ENCODE measurements around the gene FGF5.
"Not testable (repeated sequence)": the region's sequence is repeated elsewhere in the genome, so short reads cannot be mapped to it uniquely, and the experiment has no call there.

FGF5 gene

DNA sequence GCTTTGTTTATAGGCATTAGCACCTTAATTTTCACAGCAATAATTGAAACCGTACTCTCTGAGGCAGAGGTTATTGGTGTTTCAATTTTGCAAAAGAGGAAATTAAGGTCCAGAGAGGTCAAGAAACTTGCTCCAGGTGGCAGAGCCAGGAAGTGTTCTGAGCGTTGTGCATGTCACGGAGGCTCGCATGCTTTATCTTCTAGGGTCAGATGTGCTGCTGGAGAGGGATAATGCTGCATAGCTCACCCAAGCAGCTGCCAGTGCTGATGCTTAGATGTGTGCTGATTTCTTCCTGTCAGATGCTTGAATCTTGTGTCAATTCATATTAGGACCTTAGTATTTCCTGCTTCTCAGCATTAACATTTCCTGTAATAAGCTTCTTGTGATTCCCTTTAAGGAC, 13.0 kb upstream of the FGF5 start:
- DNase-seq (ENCODE audit: low read depth, low spot score) = no peak

GRCh38 chr4:80254114-80254513, 12.3 kb upstream of the FGF5 start:
- no peak for DNase-seq (ENCODE audit: low read depth, low spot score)

- no peak for DNase-seq (ENCODE audit: low read depth, low spot score)
These were observed 11.0 kb upstream of the FGF5 start for GRCh38 chr4:80255329-80256095.

DNA sequence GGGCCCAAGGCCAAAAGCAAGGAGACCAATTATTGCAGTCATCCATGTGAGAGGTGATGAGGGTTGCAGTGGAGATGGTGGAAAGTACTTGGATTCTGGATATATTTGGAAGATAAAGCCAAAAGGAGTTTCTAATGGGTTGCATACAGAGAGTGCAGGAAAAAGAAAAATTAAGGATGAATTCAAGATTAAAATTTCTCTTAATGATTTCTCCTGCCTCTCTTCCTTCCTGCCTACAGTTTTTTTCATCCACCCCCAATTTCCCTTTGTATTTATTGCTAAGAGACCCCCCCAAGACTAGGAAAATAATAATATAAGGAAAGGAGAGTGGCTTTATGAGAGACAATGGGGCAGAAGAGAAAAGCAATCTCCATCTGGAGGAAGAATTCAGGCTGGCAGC, 8.6 kb upstream of the FGF5 start:
- DNase-seq (ENCODE audit: low read depth, low spot score) = no peak

- DNase-seq (ENCODE audit: low read depth, low spot score) = no peak
These were observed 7.5 kb upstream of the FGF5 start for GRCh38 chr4:80259012-80259411.

DNA sequence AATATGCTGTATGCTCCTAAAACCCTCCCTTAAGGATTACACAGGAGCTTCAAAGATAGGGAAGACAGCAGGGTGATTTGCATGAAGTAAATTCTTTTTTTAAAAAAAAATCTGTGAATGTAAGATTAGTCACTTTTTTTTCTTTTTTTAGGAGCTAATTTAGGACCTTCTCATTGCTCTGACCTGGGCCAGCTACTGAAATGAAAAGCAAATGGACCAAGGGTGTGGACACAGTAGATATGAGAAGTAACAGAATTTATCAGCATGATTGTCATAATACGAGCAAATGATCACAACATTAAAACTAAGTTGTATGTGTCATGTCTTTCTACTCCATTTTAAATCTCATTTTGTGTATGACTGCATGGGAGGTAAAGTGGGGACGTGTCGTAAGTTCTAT, 6.6 kb upstream of the FGF5 start:
- DNase-seq (ENCODE audit: low read depth, low spot score) = no peak

DNA sequence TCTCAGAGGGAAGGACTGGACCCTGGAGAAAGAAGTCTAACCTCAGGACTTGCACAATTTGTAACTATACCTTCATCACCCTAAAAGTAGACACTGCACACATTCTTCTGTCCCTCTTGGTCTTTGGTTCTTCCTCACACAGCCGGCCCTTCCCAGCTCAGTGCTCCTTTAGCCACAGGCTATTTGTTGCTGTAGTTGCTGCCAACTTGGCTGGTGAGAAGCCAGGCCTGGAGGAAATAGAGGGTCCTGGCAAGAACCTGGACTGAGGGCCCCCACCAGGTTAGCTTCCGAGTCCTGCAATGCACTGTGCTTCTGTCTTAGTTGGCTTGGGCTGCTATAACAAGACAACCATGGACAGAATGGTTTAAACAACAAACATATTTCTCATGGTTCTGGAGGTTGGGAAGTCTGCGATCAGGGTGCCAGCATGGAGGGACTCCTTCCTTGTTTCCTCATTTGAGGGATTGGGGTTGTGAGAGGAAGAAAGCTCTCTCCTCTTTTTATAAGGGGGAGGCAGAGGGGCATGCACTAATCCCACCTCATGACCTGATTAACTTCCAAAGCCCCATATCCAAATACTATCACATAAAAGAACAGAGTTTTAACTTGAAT, 4.4 kb upstream of the FGF5 start:
- no peak for DNase-seq (ENCODE audit: low read depth, low spot score)

DNA sequence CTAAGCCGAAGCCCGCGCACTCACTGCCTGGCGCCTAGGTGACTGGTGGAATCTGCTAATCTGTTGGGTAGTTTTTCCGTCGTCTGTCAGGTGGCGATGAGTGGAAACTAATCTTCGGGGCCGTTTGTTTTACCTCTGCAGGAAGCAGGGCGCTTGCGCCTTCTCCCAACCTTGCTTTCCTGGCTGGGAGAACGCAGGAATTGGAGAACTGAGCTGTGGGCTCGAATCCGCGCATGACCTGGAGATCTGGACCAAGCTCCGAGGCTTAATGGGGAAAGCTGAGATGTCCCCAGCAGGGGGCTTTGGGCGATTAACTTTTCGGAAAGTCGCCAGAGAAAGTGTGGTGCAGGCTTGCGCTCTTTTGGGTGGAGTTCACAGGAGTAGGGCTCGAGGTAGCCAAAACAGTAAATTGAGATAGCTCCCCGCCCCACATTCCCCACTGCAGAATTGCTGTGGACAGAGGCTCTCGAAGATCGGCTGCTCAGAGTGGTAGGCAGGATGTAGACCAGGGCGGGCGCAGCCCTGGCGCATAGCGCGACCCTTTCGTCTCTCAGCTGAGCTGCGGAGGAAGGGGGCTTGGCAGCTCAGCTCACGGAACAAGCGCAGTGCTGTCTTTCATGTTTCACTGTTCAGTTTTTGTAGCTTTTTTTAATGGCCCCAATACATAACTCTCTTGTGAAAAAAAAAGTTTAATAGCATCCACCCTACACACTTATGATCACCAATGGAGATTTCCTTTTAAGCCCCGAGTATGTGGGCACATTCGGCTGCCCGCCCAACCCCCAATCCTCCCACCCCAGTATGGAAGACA, 2.7 kb upstream of the FGF5 start:
- no peak for DNase-seq (ENCODE audit: low read depth, low spot score)

GRCh38 chr4:80264352-80264647, 2.2 kb upstream of the FGF5 start:
- no peak for DNase-seq (ENCODE audit: low read depth, low spot score)

DNA sequence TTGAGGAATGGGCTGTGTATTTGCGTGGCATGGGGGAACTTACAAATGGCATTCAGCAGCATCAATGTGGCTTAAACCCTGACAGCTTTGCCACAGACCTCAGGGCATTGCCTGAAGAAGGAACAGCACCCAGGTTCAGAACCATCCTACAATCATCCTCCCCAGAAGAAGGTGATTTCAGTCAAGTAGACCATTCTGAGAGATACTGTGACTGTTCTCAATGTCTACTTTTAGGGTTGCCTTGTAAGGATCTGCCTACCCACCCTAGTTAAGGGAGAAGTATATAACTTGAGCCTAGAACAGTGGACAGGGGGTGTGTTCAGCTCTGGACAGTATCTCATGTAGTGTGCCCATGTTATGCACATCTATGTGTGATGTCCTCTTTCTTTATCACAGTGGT, 1.6 kb upstream of the FGF5 start:
- DNase-seq (ENCODE audit: low read depth, low spot score) = no peak

DNA sequence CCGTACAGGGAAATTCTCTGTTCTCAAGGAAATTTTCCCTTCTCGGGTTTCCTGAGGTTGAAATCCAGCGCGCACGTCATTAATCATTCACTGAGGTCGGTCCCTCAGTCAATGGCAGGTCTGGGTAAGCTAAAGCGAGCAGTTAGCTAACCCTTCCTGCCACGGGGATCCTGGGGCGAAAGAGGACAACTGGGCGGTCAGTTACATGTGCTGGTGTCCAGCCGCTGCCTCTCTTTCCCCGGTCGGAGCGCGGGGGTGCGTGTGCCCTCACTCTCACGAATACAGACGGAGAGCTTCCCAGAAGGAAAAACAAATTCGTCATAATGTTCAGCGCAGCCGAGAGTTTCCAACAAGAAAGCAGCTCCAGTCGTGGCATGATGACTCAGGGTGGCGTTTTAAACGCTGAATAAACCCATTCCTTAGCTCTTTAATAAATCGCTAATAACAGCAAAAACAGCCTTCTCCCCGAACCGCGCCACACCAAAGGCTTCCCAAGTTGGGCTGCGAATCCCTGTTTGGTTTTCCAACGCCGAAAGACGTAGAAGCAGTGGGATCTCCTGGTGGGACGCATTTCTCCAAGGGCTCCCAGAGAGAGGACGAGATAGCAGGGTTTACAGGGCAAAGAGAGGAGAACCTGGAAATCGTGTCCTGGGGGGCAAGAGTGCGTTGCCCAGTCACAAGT, 752 bp upstream of the FGF5 start:
- no peak for DNase-seq (ENCODE audit: low read depth, low spot score)

DNA sequence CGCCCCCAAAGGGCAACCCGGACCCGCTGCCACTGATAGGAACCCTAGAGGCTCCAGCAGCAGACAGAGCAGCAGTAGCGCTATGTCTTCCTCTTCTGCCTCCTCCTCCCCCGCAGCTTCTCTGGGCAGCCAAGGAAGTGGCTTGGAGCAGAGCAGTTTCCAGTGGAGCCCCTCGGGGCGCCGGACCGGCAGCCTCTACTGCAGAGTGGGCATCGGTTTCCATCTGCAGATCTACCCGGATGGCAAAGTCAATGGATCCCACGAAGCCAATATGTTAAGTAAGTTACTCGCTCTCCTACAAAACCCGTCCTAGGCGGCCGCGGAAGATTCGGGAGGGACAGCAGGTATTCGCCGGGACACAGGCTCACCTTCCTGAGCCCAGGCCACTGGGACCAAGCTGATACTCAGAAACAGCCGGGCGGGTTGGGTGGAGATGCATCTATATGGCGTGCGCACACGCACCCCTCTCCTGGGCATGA, 477 bp downstream of the FGF5 start:
- DNase-seq (ENCODE audit: low read depth, low spot score) = no peak

DNA sequence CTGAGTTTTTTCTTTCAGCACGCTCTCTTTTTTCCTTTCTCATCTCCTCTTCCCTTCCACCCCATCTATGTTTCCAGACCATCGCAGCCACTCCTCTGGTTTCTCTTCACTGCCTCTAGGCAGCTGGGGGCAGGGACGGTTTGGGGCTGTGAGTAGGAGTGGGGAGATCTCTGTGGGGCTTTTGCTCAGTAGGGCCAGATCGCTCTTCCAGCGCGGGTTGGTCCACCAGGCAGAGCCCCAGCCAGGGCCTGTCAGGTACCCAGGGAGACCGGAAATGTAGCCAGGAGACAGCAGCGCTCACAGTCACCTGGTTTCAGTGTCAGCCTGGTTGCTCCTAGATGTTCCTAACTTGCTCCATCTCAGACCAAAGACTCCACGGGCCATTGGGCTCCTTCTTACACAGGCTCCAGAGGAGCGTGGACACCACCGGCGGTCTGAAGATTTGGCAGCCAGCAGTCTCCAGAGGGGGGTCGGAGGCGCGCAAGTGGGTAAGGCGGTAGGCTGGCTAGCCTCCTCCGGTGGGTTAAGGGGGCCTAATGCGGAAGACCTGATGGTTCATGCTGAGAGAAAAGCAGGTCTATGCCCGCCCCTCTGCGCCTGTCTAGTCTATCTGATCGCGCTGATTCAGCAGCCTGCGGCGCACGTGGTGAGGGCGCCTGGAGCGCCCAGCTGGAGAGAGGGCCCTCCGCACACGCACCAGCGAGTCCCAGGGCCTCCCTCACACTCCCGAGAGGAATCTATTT, 1.8 kb downstream of the FGF5 start:
- DNase-seq (ENCODE audit: low read depth, low spot score) = no peak

- no peak for DNase-seq (ENCODE audit: low read depth, low spot score)
These were observed 2.5 kb downstream of the FGF5 start for GRCh38 chr4:80268936-80269335.

- no peak for DNase-seq (ENCODE audit: low read depth, low spot score)
These were observed 3.9 kb downstream of the FGF5 start for GRCh38 chr4:80270321-80270720.

DNA sequence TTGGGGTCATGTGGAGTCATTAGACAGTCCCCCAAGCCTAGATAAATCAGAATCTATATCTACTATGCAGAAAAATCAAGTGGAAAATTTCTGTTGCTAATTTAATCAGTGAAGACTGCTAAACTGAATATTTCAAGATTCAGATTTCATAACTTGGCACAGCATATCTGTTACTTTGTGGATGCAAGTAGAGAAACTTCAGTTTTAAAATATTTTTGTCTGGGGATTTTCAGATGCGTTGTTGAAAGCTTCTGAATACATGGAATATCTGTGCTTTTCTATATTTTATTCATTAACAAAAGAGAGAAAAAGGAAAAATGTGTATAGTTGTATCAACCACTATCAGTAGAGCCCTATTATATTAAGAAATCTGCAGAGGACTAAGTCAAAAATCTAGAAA, 4.4 kb downstream of the FGF5 start:
- no peak for DNase-seq (ENCODE audit: low read depth, low spot score)

DNA sequence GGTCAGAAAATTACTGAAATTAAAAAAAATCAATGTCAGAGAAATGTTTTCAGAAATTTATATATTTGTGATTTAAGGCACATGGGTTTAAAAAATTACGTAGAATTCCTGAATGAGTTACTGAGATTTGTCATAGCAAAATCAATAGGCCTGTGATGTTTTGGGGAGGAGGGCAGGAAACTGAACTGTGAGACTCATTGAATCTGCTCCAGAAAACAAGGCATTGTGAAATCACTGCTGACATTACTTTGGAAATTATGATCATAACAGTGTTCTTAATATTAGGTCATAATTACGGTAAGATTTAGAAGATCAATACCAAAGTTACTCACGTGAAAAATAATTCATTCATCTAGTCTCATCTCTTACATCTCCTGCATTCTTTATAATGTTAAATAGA, 5.3 kb downstream of the FGF5 start:
- no peak for DNase-seq (ENCODE audit: low read depth, low spot score)

DNA sequence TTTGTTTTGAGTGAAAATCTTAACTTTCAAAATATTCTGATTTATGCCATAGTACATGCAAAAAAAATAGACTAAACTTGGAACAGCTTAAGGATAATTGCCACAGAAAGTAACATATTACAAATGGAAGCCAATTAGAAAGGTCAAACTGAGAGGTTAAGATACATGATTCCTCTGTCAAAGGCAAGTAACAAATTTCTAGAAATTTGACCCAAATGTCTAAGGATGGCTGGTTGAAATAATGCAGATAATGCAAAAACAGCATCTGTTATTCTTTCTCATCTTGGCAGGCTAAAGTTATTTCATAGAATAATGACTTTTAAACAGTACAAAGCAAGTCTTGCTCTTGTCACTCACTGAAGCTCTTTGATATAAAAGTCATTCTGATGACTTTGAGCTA, 10.5 kb downstream of the FGF5 start:
- no peak for DNase-seq (ENCODE audit: low read depth, low spot score)

DNA sequence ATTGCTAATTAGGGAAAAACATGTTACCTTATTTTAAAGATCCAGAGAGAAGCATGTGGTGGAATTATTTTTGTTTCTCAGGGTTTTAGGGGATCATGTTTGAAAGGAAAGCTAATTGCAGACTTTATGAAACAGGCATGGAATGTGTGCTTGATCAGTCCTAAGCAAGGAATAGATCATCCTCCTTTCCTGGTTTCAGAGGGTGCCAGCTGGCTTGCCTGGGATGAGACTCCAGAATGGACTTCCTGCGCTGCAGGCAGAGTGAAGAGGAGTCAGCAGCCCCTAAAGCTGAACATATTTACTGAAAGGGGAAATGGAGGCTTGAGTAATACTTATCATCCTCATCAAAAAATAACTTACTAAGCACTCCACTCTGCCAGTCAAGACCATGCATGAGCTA, 13.3 kb downstream of the FGF5 start:
- DNase-seq (ENCODE audit: low read depth, low spot score) = no peak

GRCh38 chr4:80286451-80286850, 20.0 kb downstream of the FGF5 start:
- DNase-seq (ENCODE audit: low read depth, low spot score) = no peak

GRCh38 chr4:80290665-80291064, 24.2 kb downstream of the FGF5 start:
- not testable (repeated sequence) for DNase-seq (ENCODE audit: low read depth, low spot score)

DNA sequence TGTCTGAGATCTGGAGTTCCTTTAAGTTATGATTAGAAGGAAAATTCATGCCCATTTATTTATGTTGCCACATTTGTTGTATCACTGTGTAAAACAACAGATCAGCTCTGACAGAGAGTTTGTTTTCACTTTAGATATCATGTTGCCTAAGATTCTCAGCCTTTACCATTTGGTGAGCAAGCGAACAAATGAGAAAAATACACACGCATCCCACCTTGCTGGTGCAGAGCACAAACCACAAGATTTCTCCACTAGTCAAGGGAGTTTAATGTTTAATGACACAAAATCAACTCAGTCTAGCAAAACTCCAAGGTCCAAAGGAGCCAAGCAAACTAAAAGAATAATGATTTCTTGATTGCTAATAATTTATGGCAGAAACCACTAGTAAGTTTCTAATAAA, 27.7 kb downstream of the FGF5 start:
- DNase-seq (ENCODE audit: low read depth, low spot score) = no peak

All from smooth muscle cell of the brain vasculature (primary cell).